ENCODE measurements around the gene RIC8B. TPM values are rescaled to one million over a fixed set of nuclear protein-coding genes. Genes with fewer than 3 reads are reported as not detected.

RIC8B gene
- polyA plus RNA-seq, 1 donor = 13.9 TPM

DNA sequence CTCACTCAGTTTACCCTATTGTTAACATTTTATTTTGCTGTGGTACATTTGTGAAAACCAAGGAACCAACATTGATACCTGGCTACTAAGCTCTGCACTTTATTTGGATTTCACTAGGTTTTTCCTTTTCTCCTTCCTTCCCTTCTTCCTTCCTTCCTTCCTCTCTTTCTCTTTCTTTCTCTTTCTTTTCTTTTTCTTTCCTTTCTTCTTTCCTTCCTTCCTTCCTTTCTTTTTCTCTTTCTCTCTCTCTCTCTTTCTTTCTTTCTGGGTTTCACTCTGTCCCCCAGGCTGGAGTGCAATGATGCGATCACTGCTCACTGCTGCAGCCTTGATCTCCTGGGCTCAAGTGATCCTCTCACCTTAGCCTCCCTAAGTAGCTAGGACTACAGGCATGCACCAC, 152.2 kb downstream of the RIC8B start:
- H3K27me3 ChIP-seq (ENCODE audit: control insufficient read depth, insufficient read depth, low read length) = peaks cover 3% of the 10 kb centered on the region
- no peak overlapping the region for H3K27ac ChIP-seq (ENCODE audit: low read length)
- H3K9me3 ChIP-seq (ENCODE audit: control insufficient read depth, low read depth, low read length) = no peaks in the 10 kb centered on the region
- 80% methylated on average over 1 of the region's 1 CpG for WGBS (ENCODE audit: insufficient coverage, low lambda C conversion rate)
- H3K4me3 ChIP-seq (ENCODE audit: low read length) = no peak overlapping the region
- no peak for DNase-seq
- H3K36me3 ChIP-seq (ENCODE audit: control insufficient read depth, insufficient read depth, low read length) = no peaks in the 10 kb centered on the region
- H3K4me1 ChIP-seq (ENCODE audit: control insufficient read depth, insufficient read depth, low read length) = no peaks in the 10 kb centered on the region

DNA sequence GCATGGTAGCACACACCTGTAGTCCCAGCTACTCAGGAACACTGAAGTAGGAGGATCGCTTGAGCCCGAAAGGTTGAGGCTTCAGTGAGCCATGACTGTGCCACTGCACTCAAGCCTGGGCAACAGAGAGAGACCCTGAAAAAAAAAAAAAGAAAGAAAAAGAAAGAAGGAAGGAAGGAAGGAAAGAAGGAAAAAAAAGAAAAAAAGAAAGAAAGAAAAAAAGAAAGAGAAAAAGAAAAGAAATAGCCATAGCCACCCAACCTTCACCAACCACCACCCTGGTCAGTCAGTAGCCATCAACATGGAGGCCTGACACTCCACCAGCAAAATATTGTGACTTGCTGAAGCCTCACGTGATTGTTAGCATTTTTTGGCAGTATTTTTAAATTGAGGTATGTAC, 159.8 kb downstream of the RIC8B start:
- Histone ChIP-seq H3K4me1 (ENCODE audit: control insufficient read depth, insufficient read depth, low read length) (no peaks in the 10 kb centered on the region), H3K9me3 (ENCODE audit: control insufficient read depth, low read depth, low read length) (no peaks in the 10 kb centered on the region), H3K4me3 (ENCODE audit: low read length) (no peak overlapping the region), H3K27ac (ENCODE audit: low read length) (no peak overlapping the region), H3K27me3 (ENCODE audit: control insufficient read depth, insufficient read depth, low read length) (peaks cover 5% of the 10 kb centered on the region), H3K36me3 (ENCODE audit: control insufficient read depth, insufficient read depth, low read length) (no peaks in the 10 kb centered on the region)
- WGBS (ENCODE audit: insufficient coverage, low lambda C conversion rate) = 83% methylated on average over 2 of the region's 3 CpGs
- no peak for DNase-seq

Other genes starting within 250 kb of the RIC8B start
- gene RFX4, start 191.7 kb upstream of the RIC8B start, polyA plus RNA-seq = 0.13 TPM
- 44.4 TPM for gene TMEM263, start 181.2 kb downstream of the RIC8B start, polyA plus RNA-seq
- 21.6 TPM for gene MTERF2, start 212.5 kb downstream of the RIC8B start, polyA plus RNA-seq

Data from large intestine (tissue), 3 donors.